Thyroid gland (tissue), 4 donors: ENCODE results near the gene PRMT3.

Experiments used
- POLR2A ChIP-seq, 2 donors: fragments of 450-650 bp; IDR thresholded peaks; one replicate each; pipeline ENCODE4 v1.6.1; 2017; ENCODE audit warnings: antibody characterized with exemption in 2 of 2, mild to moderate bottlenecking in 2 of 2, moderate library complexity in 1 of 2
- TF ChIP-seq, protein P1 (sequence below), 6 experiments: fragments of 200-600 bp in 3 of 6; fragments of 450-650 bp in 3 of 6; sonication (generic) in 3 of 6; IDR thresholded peaks; one replicate each; pipeline ENCODE4 v1.5.1; 2016 to 2019; ENCODE audit warnings: antibody characterized with exemption in 6 of 6, mild to moderate bottlenecking in 2 of 6, inconsistent platforms in 1 of 6, moderate library complexity in 1 of 6

DNA sequence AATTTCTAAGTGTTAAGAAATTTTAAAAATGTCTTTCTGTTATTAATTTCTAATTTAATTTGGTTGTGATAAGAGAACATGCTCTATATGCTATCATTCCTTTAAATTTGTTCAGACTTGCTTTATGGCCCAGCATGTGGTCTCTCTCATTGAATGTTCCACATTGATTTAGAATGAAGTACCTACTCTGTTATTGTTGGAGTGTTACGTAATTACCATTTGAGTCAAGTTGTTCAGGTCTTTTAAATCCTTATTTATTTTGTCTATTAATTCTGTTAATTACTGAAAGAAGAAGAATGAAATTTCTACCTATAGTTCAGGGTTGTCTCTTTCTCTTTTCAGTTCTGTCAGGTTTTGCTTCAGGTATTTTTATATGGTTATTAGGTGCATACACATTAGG lies 57.0 kb downstream of the PRMT3 start:
- no peak for TF ChIP-seq POLR2A (IDR thresholded peaks at IDR 0.05)
- TF ChIP-seq, protein P1, sequence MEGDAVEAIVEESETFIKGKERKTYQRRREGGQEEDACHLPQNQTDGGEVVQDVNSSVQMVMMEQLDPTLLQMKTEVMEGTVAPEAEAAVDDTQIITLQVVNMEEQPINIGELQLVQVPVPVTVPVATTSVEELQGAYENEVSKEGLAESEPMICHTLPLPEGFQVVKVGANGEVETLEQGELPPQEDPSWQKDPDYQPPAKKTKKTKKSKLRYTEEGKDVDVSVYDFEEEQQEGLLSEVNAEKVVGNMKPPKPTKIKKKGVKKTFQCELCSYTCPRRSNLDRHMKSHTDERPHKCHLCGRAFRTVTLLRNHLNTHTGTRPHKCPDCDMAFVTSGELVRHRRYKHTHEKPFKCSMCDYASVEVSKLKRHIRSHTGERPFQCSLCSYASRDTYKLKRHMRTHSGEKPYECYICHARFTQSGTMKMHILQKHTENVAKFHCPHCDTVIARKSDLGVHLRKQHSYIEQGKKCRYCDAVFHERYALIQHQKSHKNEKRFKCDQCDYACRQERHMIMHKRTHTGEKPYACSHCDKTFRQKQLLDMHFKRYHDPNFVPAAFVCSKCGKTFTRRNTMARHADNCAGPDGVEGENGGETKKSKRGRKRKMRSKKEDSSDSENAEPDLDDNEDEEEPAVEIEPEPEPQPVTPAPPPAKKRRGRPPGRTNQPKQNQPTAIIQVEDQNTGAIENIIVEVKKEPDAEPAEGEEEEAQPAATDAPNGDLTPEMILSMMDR (IDR thresholded peaks at IDR 0.05) = no peak
